ENCODE measurements around the gene ZNF182.
"Not testable (repeated sequence)": the region's sequence is repeated elsewhere in the genome, so short reads cannot be mapped to it uniquely, and the experiment has no call there.

The ZNF182 gene

GRCh38 chrX:47941423-47941822, 62.4 kb downstream of the ZNF182 start:
- no peaks in the 10 kb centered on the region for H3K36me3 ChIP-seq (ENCODE audit: insufficient read depth, low read depth, low read length)
- H3K27me3 ChIP-seq (ENCODE audit: insufficient read depth, low read length) = no peaks in the 10 kb centered on the region
- no peak overlapping the region for H3K9ac ChIP-seq (ENCODE audit: low read depth, low read length)
- H3K27ac ChIP-seq (ENCODE audit: low read length) = no peak overlapping the region
- H3K4me3 ChIP-seq (ENCODE audit: low read length) = no peak overlapping the region
- no peaks in the 10 kb centered on the region for H3K9me3 ChIP-seq (ENCODE audit: insufficient read depth, low read depth, low read length)
- H3K4me1 ChIP-seq (ENCODE audit: insufficient read depth, low read length) = no peaks in the 10 kb centered on the region

DNA sequence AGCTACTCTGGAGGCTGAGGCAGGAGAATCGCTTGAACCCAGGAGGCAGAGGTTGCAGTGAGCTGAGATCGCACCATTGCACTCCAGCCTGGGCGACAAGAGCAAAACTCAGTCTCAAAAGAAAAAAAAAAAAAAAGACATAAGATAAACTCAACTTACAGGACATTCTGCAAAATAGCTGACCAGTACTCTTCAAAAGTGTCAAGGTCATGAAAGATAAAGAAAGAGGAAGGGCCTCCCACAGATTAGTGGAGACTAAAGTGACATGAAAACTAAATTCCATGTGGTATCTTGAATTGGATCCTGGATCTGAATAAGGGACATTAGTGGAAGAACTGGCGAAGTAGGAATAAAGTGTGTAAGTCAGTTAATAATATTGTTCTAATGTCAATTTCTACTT, 63.3 kb downstream of the ZNF182 start:
- Histone ChIP-seq H3K9ac (ENCODE audit: low read depth, low read length) (no peak overlapping the region), H3K9me3 (ENCODE audit: insufficient read depth, low read depth, low read length) (no peaks in the 10 kb centered on the region), H3K27me3 (ENCODE audit: insufficient read depth, low read length) (no peaks in the 10 kb centered on the region), H3K36me3 (ENCODE audit: insufficient read depth, low read depth, low read length) (no peaks in the 10 kb centered on the region), H3K27ac (ENCODE audit: low read length) (no peak overlapping the region), H3K4me3 (ENCODE audit: low read length) (no peak overlapping the region), H3K4me1 (ENCODE audit: insufficient read depth, low read length) (peaks cover 6% of the 10 kb centered on the region; the same call in 1 of the 2 replicates)

GRCh38 chrX:47936940-47937317, 66.9 kb downstream of the ZNF182 start:
- Histone ChIP-seq H3K9me3 (ENCODE audit: insufficient read depth, low read depth, low read length) (no peaks in the 10 kb centered on the region), H3K27ac (ENCODE audit: low read length) (no peak overlapping the region), H3K4me3 (ENCODE audit: low read length) (no peak overlapping the region)

DNA sequence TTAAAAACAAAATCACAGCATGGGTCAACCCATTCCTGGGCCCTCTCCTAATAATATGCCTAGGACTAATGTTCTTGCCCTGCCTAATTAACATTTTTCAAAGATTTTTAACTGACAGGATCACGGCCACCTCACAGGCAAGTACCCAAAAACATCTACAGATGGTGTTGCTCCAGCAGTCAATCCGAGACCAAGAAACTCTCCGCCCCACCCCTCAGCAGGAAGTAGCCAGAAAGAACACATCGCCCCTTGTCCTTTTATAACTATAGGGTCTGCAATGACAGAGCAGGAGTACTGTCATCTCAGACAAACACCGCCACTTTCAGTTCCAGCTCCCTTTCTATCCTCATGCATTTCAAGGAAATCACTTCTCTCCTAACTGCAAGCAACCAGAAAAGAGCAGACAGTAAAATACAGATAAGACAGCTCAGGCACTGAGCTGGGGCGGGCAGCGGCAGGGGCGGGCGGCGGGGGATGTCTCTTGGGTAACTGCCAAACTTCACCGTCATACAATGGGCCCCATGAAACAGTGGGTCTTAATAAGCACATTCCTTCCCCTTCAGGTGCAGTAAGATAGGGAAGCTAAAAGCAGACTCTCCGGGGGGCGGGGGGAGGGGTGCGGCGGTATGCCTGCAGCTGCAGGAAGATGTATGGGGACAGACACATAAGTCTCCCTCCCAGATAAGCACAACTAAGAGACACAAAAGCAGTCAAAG, 67.4 kb downstream of the ZNF182 start:
- Histone ChIP-seq H3K9me3 (ENCODE audit: insufficient read depth, low read depth, low read length) (no peaks in the 10 kb centered on the region), H3K4me1 (ENCODE audit: insufficient read depth, low read length) (peaks cover 6% of the 10 kb centered on the region; the same call in 1 of the 2 replicates), H3K4me3 (ENCODE audit: low read length) (no peak overlapping the region), H3K27me3 (ENCODE audit: insufficient read depth, low read length) (no peaks in the 10 kb centered on the region), H3K9ac (ENCODE audit: low read depth, low read length) (no peak overlapping the region), H3K36me3 (ENCODE audit: insufficient read depth, low read depth, low read length) (no peaks in the 10 kb centered on the region), H3K27ac (ENCODE audit: low read length) (no peak overlapping the region)

More at GRCh38 chrX:47936940-47937317, 66.9 kb downstream of the ZNF182 start:
- Histone ChIP-seq H3K9ac (ENCODE audit: low read depth, low read length) (no peak overlapping the region), H3K4me1 (ENCODE audit: insufficient read depth, low read length) (peaks cover 6% of the 10 kb centered on the region; the same call in 1 of the 2 replicates), H3K27me3 (ENCODE audit: insufficient read depth, low read length) (no peaks in the 10 kb centered on the region), H3K36me3 (ENCODE audit: insufficient read depth, low read depth, low read length) (no peaks in the 10 kb centered on the region)

DNA sequence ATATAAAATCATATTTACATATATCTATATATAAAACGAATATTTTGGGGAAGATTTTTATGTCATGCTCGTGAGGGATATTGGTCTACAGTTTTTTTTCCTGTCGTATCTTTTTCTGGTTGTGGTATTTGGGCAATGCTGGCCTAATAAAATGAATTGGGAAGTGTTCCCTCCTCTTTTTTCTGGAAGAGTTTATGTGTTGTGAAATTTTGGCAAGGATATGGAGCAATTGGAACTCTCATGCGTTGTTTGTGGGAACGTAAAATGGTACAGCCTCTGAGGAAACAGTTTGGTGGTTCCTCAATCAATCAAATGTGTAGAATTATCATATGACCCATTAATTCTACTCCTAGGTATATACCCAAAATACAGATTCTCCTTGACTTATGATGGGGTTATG, 69.8 kb downstream of the ZNF182 start:
- H3K27ac ChIP-seq (ENCODE audit: low read length) = no peak overlapping the region
- peaks cover 6% of the 10 kb centered on the region; the same call in 1 of the 2 replicates for H3K4me1 ChIP-seq (ENCODE audit: insufficient read depth, low read length)
- H3K9ac ChIP-seq (ENCODE audit: low read depth, low read length) = no peak overlapping the region
- no peaks in the 10 kb centered on the region for H3K9me3 ChIP-seq (ENCODE audit: insufficient read depth, low read depth, low read length)
- no peaks in the 10 kb centered on the region for H3K36me3 ChIP-seq (ENCODE audit: insufficient read depth, low read depth, low read length)
- H3K27me3 ChIP-seq (ENCODE audit: insufficient read depth, low read length) = no peaks in the 10 kb centered on the region
- no peak overlapping the region for H3K4me3 ChIP-seq (ENCODE audit: low read length)

DNA sequence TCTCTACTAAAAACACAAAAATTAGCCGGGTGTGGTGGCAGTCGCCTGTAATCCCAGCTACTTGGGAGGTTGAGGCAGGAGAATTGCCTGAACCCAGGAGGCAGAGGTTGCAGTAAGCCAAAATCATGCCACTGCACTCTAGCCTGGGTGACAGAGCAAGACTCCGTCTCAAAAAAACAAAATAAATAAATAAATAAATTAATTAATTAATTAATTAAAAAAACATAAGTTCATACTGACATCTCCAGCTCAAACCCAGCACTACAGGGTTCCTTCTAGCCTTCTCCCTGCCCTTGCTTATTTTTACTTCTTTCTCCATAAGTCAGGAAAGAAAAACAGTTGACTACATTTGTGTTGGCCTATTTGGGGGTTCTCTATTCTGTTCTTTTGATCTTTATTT, 71.8 kb downstream of the ZNF182 start:
- not testable (repeated sequence) for H3K9me3 ChIP-seq (ENCODE audit: insufficient read depth, low read depth, low read length); H3K36me3 ChIP-seq (ENCODE audit: insufficient read depth, low read depth, low read length); H3K9ac ChIP-seq (ENCODE audit: low read depth, low read length); H3K27me3 ChIP-seq (ENCODE audit: insufficient read depth, low read length); H3K4me1 ChIP-seq (ENCODE audit: insufficient read depth, low read length); H3K4me3 ChIP-seq (ENCODE audit: low read length); H3K27ac ChIP-seq (ENCODE audit: low read length)

DNA sequence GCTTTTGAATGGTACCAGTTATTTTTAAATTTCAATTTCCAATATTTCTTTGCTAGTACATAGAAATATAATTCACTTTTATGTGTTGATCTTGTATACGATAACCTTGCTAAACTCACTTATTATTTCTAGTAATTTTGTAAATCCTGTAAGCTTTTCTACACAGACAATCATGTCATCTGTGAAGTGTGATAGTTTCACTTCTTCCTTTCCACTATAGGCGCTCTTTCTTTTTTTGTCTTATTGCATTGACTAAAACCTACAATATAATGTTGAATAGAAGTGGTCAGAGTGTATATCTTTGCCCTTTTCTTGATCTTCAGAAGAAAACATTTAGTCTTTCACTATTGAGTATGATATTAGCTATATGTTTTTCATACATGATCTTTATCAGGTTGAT, 76.6 kb downstream of the ZNF182 start:
- H3K4me3 ChIP-seq (ENCODE audit: low read length) = no peak overlapping the region
- H3K27ac ChIP-seq (ENCODE audit: low read length) = no peak overlapping the region
- no peaks in the 10 kb centered on the region for H3K27me3 ChIP-seq (ENCODE audit: insufficient read depth, low read length)
- no peak overlapping the region for H3K9ac ChIP-seq (ENCODE audit: low read depth, low read length)
- H3K36me3 ChIP-seq (ENCODE audit: insufficient read depth, low read depth, low read length) = no peaks in the 10 kb centered on the region
- H3K9me3 ChIP-seq (ENCODE audit: insufficient read depth, low read depth, low read length) = no peaks in the 10 kb centered on the region
- no peaks in the 10 kb centered on the region for H3K4me1 ChIP-seq (ENCODE audit: insufficient read depth, low read length)
